Stimulated activated CD4-positive, alpha-beta T cell treated with anti-CD3 and anti-CD28 coated beads, TNF-alpha, amount 100 ng/mL, for 1 hour (primary cell): ENCODE measurements around the gene FRMD4A.

Experiments used
- DNase-seq, 3 donors: peaks; one replicate each; pipeline ENCODE4 v3.0.0-alpha.2; 2020; ENCODE audit warnings: low read depth in 3 of 3, low spot score in 1 of 3

The FRMD4A gene

GRCh38 chr10:13690281-13690825 is 640.4 kb downstream of the FRMD4A start:
- DNase-seq: no peak

- no peak for DNase-seq
These were observed 644.4 kb downstream of the FRMD4A start for GRCh38 chr10:13686331-13686752.

GRCh38 chr10:13685885-13686284 is 644.8 kb downstream of the FRMD4A start:
- DNase-seq: no peak

GRCh38 chr10:13684806-13685482 is 645.8 kb downstream of the FRMD4A start:
- DNase-seq: no peak

- DNase-seq: no peak
These were observed 646.4 kb downstream of the FRMD4A start for GRCh38 chr10:13684252-13684791.

- DNase-seq: no peak
These were observed 647.7 kb downstream of the FRMD4A start for GRCh38 chr10:13683017-13683416.

- no peak for DNase-seq
These were observed 648.8 kb downstream of the FRMD4A start for GRCh38 chr10:13681960-13682359.

GRCh38 chr10:13681528-13681927 is 649.2 kb downstream of the FRMD4A start:
- no peak for DNase-seq

- no peak for DNase-seq
These were observed 649.6 kb downstream of the FRMD4A start for GRCh38 chr10:13681095-13681494.

- DNase-seq: no peak
These were observed 652.5 kb downstream of the FRMD4A start for GRCh38 chr10:13678101-13678843.

- no peak for DNase-seq
These were observed 655.8 kb downstream of the FRMD4A start for GRCh38 chr10:13674645-13675588.

GRCh38 chr10:13673156-13673555 is 657.6 kb downstream of the FRMD4A start:
- DNase-seq: no peak

GRCh38 chr10:13672548-13672947 is 658.2 kb downstream of the FRMD4A start:
- DNase-seq: no peak

- no peak for DNase-seq
These were observed 658.8 kb downstream of the FRMD4A start for GRCh38 chr10:13671904-13672303.

- DNase-seq: no peak
These were observed 660.4 kb downstream of the FRMD4A start for GRCh38 chr10:13670311-13670710.

- no peak for DNase-seq
These were observed 660.8 kb downstream of the FRMD4A start for GRCh38 chr10:13669901-13670300.

- DNase-seq: no peak
These were observed 661.4 kb downstream of the FRMD4A start for GRCh38 chr10:13669182-13669855.

GRCh38 chr10:13668126-13668525 is 662.6 kb downstream of the FRMD4A start:
- DNase-seq: no peak

- no peak for DNase-seq
These were observed 665.0 kb downstream of the FRMD4A start for GRCh38 chr10:13665516-13666262.

GRCh38 chr10:13661256-13661655 is 669.5 kb downstream of the FRMD4A start:
- no peak for DNase-seq
